Measurements from ENCODE around the gene POLR2I. TPM values are rescaled to one million over a fixed set of nuclear protein-coding genes. Genes with fewer than 3 reads are reported as not detected.

The POLR2I gene
- total and polyA plus RNA-seq, 9 of the 15 experiments (the other 6 are each of a cell fraction or from before 2014, with no cell fraction given), result 28.0 to 283 (median 123) TPM

- peak in 1 of 2 experiments; percentile 40; a peak in 1 of 4 replicates for TF ChIP-seq KDM4B (IDR thresholded peaks at IDR 0.05; ENCODE audit: borderline replicate concordance in 2 of 2, low read depth in 1 of 2)
- TF ChIP-seq CHCHD3 (CRISPR knock-in tag; IDR thresholded peaks at IDR 0.05), result no peak
- TF ChIP-seq ZNF197 (CRISPR knock-in tag; IDR thresholded peaks at IDR 0.05; ENCODE audit: low read depth), result no peak
- no peak for TF ChIP-seq SIRT6 (IDR thresholded peaks at IDR 0.05; ENCODE audit: low read depth, low read length)
- TF ChIP-seq GATAD2B (IDR thresholded peaks at IDR 0.05; ENCODE audit: borderline replicate concordance), result peak; percentile 80
- TF ChIP-seq UBTF (IDR thresholded peaks at IDR 0.05; ENCODE audit: borderline replicate concordance in 1 of 2, low read depth in 2 of 2, low read length in 2 of 2), result peak in 1 of 2 experiments; percentile 80; a peak in 2 of 4 replicates
- no peak for TF ChIP-seq ZNF354B (CRISPR knock-in tag; IDR thresholded peaks at IDR 0.05)
- TF ChIP-seq SLC30A9 (CRISPR knock-in tag; IDR thresholded peaks at IDR 0.05), result no peak
- TF ChIP-seq DPF2 (IDR thresholded peaks at IDR 0.05), result peak; percentile 29; the same call in 1 of the 2 replicates
- no peak for TF ChIP-seq ARNT (IDR thresholded peaks at IDR 0.05)
- no peak for TF ChIP-seq PCBP2 (IDR thresholded peaks at IDR 0.05; ENCODE audit: low read depth, low read length, poor library complexity, severe bottlenecking)
- no peak; the same call in 1 of the 2 replicates for TF ChIP-seq ZNF766 (CRISPR knock-in tag; conservative IDR thresholded peaks at IDR 0.05)
- no peak; the same call in 1 of the 2 replicates for TF ChIP-seq ZNF445 (CRISPR knock-in tag; IDR thresholded peaks at IDR 0.05; ENCODE audit: low read depth)
- no peak for TF ChIP-seq NFRKB (IDR thresholded peaks at IDR 0.05; ENCODE audit: low read depth)
- TF ChIP-seq POU5F1 (IDR thresholded peaks at IDR 0.05; ENCODE audit: borderline replicate concordance, low read depth, low read length, partially characterized antibody), result no peak
- peak; percentile 60; the same call in 1 of the 2 replicates for TF ChIP-seq KLF6 (CRISPR knock-in tag; IDR thresholded peaks at IDR 0.05; ENCODE audit: borderline replicate concordance)
- TF ChIP-seq, protein P1, sequence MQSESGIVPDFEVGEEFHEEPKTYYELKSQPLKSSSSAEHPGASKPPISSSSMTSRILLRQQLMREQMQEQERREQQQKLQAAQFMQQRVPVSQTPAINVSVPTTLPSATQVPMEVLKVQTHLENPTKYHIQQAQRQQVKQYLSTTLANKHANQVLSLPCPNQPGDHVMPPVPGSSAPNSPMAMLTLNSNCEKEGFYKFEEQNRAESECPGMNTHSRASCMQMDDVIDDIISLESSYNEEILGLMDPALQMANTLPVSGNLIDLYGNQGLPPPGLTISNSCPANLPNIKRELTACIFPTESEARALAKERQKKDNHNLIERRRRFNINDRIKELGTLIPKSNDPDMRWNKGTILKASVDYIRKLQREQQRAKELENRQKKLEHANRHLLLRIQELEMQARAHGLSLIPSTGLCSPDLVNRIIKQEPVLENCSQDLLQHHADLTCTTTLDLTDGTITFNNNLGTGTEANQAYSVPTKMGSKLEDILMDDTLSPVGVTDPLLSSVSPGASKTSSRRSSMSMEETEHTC (IDR thresholded peaks at IDR 0.05), result no peak
- TF ChIP-seq GATA2 (CRISPR knock-in tag; IDR thresholded peaks at IDR 0.05), result no peak
- peak; percentile 29 for TF ChIP-seq ZFP36 (IDR thresholded peaks at IDR 0.05; ENCODE audit: low read depth, low read length, partially characterized antibody)
- 0 out of 2 replicates have a peak, but pooled peaks have one; percentile 40 for TF ChIP-seq SREBF1 (IDR thresholded peaks at IDR 0.05; ENCODE audit: borderline replicate concordance, low read depth, low read length)
- TF ChIP-seq KLF13 (tag; IDR thresholded peaks at IDR 0.05; ENCODE audit: borderline replicate concordance, low read depth), result peak; percentile 59; the same call in 1 of the 2 replicates
- TF ChIP-seq MAFG (tag; conservative IDR thresholded peaks at IDR 0.05), result no peak
- no peak for TF ChIP-seq BDP1 (IDR thresholded peaks at IDR 0.05; ENCODE audit: insufficient read depth, insufficient read length)
Observed at GRCh38 chr19:36139473-36140303, 25.0 kb upstream of the POLR2I start, which contains the start of gene CAPNS1 (continued).

All from K562 (cell line).